Transverse colon (tissue), 4 donors: ENCODE measurements around the gene ALAD. TPM values are rescaled to one million over a fixed set of nuclear protein-coding genes. Genes with fewer than 3 reads are reported as not detected.

Experiments used
- DNase-seq: peaks from one replicate; pipeline ENCODE4 v3.0.0-alpha.2; 2019
- H3K27ac ChIP-seq, 4 donors: fragments of 200-600 bp; sonication (generic); 2 replicates each; pipeline ENCODE4 v1.5.1; 2016 to 2018; ENCODE audit warnings: inconsistent platforms in 4 of 4
- H3K27me3 ChIP-seq: fragments of 200-600 bp; sonication (generic); 2 replicates; pipeline ENCODE4 v1.5.1; 2017; ENCODE audit warnings: inconsistent platforms
- H3K36me3 ChIP-seq, 4 donors: fragments of 200-600 bp; sonication (generic); 2 replicates each; pipeline ENCODE4 v1.5.1; 2017 to 2019; ENCODE audit warnings: inconsistent platforms in 4 of 4
- H3K4me1 ChIP-seq, 4 donors: fragments of 200-600 bp; sonication (generic); 2 replicates each; pipeline ENCODE4 v1.5.1; 2017 to 2020; ENCODE audit warnings: inconsistent platforms in 4 of 4
- H3K4me3 ChIP-seq, 4 donors: fragments of 200-600 bp; sonication (generic); 1 replicate in 1 of 4; 2 replicates in 3 of 4; pipeline versions ENCODE4 v1.5.1 to v1.6.1; 2017 to 2019; ENCODE audit warnings: inconsistent platforms in 4 of 4
- H3K9me3 ChIP-seq, 2 donors: fragments of 200-600 bp; sonication (generic); 2 replicates each; pipeline ENCODE4 v1.5.1; 2017 to 2019; ENCODE audit warnings: inconsistent platforms in 2 of 2
- EP300 ChIP-seq: sonication (generic); formaldehyde crosslinking; IDR thresholded peaks from one replicate; pipeline ENCODE4 v1.6.1; 2017; ENCODE audit warnings: antibody characterized with exemption, low read depth
- POLR2A ChIP-seq: fragments of 450-650 bp; IDR thresholded peaks from one replicate; pipeline ENCODE4 v1.6.1; 2016; ENCODE audit warnings: antibody characterized with exemption, mild to moderate bottlenecking, moderate library complexity
- POLR2AphosphoS5 ChIP-seq, 3 donors: sonication (generic); formaldehyde crosslinking; IDR thresholded peaks; one replicate each; pipeline ENCODE4 v1.6.1; 2016; ENCODE audit warnings: antibody characterized with exemption in 3 of 3
- WGBS, 2 donors: methylation state at CpG; one replicate each; pipeline ENCODE4 v1.1.5; 2018; ENCODE audit warnings: low coverage in 1 of 2; 5-methylcytosine and 5-hydroxymethylcytosine counted together
- in situ Hi-C, 4 donors: fragments of 200-750 bp; cut with MboI; loops; one replicate each; pipeline versions ENCODE4 v1.15.0 to v1.15.1; 2017; ENCODE audit warnings: low sequenced_read_pairs in 3 of 4, low pct_ligation_motif_present in 1 of 4, low pct_unique_long_range_greater_than_20kb in 1 of 4
- intact Hi-C: fragments of 100-400 bp; cut with DNase I; formaldehyde crosslinking; loops from one replicate; pipeline ENCODE4 v1.15.1; 2023; ENCODE audit warnings: low total_unique reads
- total RNA-seq, 4 donors: library from RNA; depleted of rRNA; stranded (reverse); fragments of >200 nt; gene quantifications; one replicate each; pipeline ENCODE4 v1.1.0, GENCODE V29; 2016
- TF ChIP-seq, protein P1 (sequence below), 5 experiments: fragments of 200-600 bp in 3 of 5; fragments of 450-650 bp in 2 of 5; sonication (generic) in 3 of 5; IDR thresholded peaks; 1 replicate in 2 of 5; 2 replicates in 3 of 5; pipeline ENCODE4 v1.5.1; 2016 to 2017; ENCODE audit warnings: antibody characterized with exemption in 5 of 5, inconsistent platforms in 3 of 5, mild to moderate bottlenecking in 2 of 5, moderate library complexity in 1 of 5

Gene ALAD
- total RNA-seq, 4 donors from 2014 or later, result 18.5 to 107 (median 63.0) TPM

DNA sequence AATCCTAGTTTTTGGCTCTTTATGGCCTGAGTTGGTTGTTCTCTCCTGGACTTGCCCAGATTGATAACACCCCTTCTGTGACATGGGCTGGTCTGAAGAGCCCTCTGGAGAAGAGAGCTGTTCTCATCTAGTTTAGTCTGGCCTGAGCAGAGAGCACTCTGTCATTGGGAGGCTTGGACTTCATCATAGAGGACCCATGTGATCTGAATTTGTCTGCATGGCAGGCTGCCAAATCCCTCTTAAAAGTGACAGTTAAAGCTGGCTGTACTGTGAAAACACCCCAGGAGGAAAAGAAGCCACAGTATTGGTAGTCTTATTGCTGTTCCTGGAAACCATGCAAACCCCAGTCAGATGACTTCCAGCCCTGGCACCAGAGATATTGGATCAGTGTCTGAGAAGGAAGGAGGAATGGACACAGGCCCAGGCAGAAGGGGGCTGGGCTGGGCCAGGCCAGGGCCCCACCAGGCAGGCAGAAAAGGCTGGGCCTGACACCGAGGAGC lies 57.3 kb downstream of the ALAD start:
- TF ChIP-seq POLR2A, result no peak
- TF ChIP-seq EP300, result peak; percentile 69
- TF ChIP-seq POLR2AphosphoS5 (IDR thresholded peaks at IDR 0.05), result peak; percentile 54 to 78 (median 66)
- H3K9me3 ChIP-seq, result no peaks in the 10 kb centered on the region
- peaks cover 10 to 64% (median 35%) of the 10 kb centered on the region in 4 donors for H3K4me1 ChIP-seq
- DNase-seq, result peak; percentile 86
- 25% methylated on average over 1 of the region's 1 CpG; no CpG with 5 or more reads in 1 of the 2 donors for WGBS, 2 donors
- peak overlapping the region; percentile 77 to 85 (median 84) for H3K27ac ChIP-seq
- in situ Hi-C loops (no loop called here), intact Hi-C loops (loop anchor here (10.0 kb wide), 1 partner anchor 61 kb away; the partner anchor contains the start of gene ALAD)
- no peaks in the 10 kb centered on the region for H3K36me3 ChIP-seq
- H3K4me3 ChIP-seq, result no peak overlapping the region
- no peaks in the 10 kb centered on the region for H3K27me3 ChIP-seq

- peak; percentile 32 for DNase-seq
- H3K27me3 ChIP-seq, result no peaks in the 10 kb centered on the region
- no peaks in the 10 kb centered on the region for H3K36me3 ChIP-seq
- peaks cover 10 to 50% (median 27%) of the 10 kb centered on the region in 4 donors for H3K4me1 ChIP-seq
- in situ Hi-C loops, result no loop called here
- peak overlapping the region in 1 of 4 donors; percentile 10 for H3K27ac ChIP-seq
- H3K4me3 ChIP-seq, result no peak overlapping the region
- TF ChIP-seq POLR2AphosphoS5 (IDR thresholded peaks at IDR 0.05) (no peak), POLR2A (no peak), EP300 (no peak)
- TF ChIP-seq, protein P1, sequence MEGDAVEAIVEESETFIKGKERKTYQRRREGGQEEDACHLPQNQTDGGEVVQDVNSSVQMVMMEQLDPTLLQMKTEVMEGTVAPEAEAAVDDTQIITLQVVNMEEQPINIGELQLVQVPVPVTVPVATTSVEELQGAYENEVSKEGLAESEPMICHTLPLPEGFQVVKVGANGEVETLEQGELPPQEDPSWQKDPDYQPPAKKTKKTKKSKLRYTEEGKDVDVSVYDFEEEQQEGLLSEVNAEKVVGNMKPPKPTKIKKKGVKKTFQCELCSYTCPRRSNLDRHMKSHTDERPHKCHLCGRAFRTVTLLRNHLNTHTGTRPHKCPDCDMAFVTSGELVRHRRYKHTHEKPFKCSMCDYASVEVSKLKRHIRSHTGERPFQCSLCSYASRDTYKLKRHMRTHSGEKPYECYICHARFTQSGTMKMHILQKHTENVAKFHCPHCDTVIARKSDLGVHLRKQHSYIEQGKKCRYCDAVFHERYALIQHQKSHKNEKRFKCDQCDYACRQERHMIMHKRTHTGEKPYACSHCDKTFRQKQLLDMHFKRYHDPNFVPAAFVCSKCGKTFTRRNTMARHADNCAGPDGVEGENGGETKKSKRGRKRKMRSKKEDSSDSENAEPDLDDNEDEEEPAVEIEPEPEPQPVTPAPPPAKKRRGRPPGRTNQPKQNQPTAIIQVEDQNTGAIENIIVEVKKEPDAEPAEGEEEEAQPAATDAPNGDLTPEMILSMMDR (IDR thresholded peaks at IDR 0.05), result no peak
- 49% methylated on average over 9 of the region's 9 CpGs; no CpG with 5 or more reads in 1 of the 2 donors for WGBS, 2 donors
- no peaks in the 10 kb centered on the region for H3K9me3 ChIP-seq
- intact Hi-C loops, result loop anchor here (10.0 kb wide), 1 partner anchor 63 kb away; the partner anchor contains the start of gene ALAD
These were observed 59.2 kb downstream of the ALAD start for GRCh38 chr9:113341712-113342410.

GRCh38 chr9:113340011-113340699 lies 60.9 kb downstream of the ALAD start, which contains the start of gene WDR31:
TSS of gene WDR31 (minus strand) at chr9:113340275. CDS start at chr9:113332022, 8,253 bp downstream.
- Histone ChIP-seq H3K4me1 (peaks cover 10 to 34% (median 23%) of the 10 kb centered on the region in 4 donors), H3K4me3 (peak within 1 kb of the TSS; percentile 26 to 75 (median 67)), H3K36me3 (no peaks in the 10 kb centered on the region), H3K27me3 (no peaks in the 10 kb centered on the region), H3K27ac (peak within 1 kb of the TSS; percentile 74 to 87 (median 80)), H3K9me3 (no peaks in the 10 kb centered on the region)
- intact Hi-C loops, result loop anchor here (10.0 kb wide), 1 partner anchor 65 kb away; the partner anchor contains the start of gene ALAD
- in situ Hi-C loops, result no loop called here
- peak; percentile 89 for DNase-seq
- TF ChIP-seq POLR2A (peak; percentile 25), EP300 (no peak), POLR2AphosphoS5 (IDR thresholded peaks at IDR 0.05) (peak; percentile 63 to 81 (median 77))
- WGBS, 2 donors, result 1 to 5% methylated on average over 5 to 46 of the region's 46 CpGs

DNA sequence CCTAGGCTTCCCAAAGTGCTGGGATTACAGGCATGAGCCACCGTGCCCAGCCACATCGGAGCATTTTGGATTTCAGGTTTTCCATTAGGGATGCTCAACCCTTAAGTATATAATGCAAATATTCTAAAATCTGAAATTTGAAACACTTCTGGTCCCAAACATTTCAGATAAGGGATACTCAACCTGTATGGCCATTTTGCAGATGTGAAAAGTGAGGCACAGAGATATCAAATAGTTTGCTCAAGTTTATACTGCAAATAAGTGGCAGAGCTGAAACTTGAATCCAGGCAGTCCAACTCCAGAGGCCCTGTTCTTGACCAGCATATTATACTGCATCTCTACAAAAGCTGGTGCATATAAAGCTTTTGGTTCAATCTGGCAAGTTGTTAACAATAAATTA lies 63.4 kb downstream of the ALAD start:
- no peaks in the 10 kb centered on the region for H3K27me3 ChIP-seq
- H3K4me3 ChIP-seq, result no peak overlapping the region
- in situ Hi-C loops (no loop called here), intact Hi-C loops (no loop called here)
- no peak for TF ChIP-seq EP300
- TF ChIP-seq POLR2AphosphoS5 (IDR thresholded peaks at IDR 0.05), result no peak
- TF ChIP-seq, protein P1 (IDR thresholded peaks at IDR 0.05), result no peak
- no peak for TF ChIP-seq POLR2A
- H3K36me3 ChIP-seq, result no peaks in the 10 kb centered on the region
- WGBS, 2 donors, result 100% methylated on average over 2 of the region's 2 CpGs; no CpG with 5 or more reads in 1 of the 2 donors
- H3K9me3 ChIP-seq, result no peaks in the 10 kb centered on the region
- H3K4me1 ChIP-seq, result peaks cover 6 to 18% (median 12%) of the 10 kb centered on the region in 4 donors
- H3K27ac ChIP-seq, result no peak overlapping the region
- no peak for DNase-seq

Other genes starting within 250 kb of the ALAD start
- 10 to 100 TPM; 21.4 to 33.8 (median 23.3) TPM for gene FKBP15, start 180.0 kb downstream of the ALAD start, total RNA-seq
- gene SLC31A1, start 179.7 kb downstream of the ALAD start, total RNA-seq, result 10 to 100 TPM in 2 of 4 donors, 1 to 10 TPM in 2; 5.8 to 36.2 (median 15.4) TPM
- 10 to 100 TPM; 15.7 to 43.8 (median 30.8) TPM for gene CDC26, start 125.7 kb downstream of the ALAD start, total RNA-seq
- gene PRPF4, start 125.6 kb downstream of the ALAD start, total RNA-seq, result 10 to 100 TPM in 2 of 4 donors, 1 to 10 TPM in 2; 5.0 to 13.7 (median 9.6) TPM
- gene RNF183, start 97.9 kb downstream of the ALAD start, total RNA-seq, result under 1 TPM in 2 of 4 donors, not detected in 2; 0.14 to 0.95 TPM
- gene WDR31, start 61.0 kb downstream of the ALAD start, total RNA-seq, result 1 to 10 TPM in 3 of 4 donors, under 1 TPM in 1; 0.60 to 3.0 (median 1.6) TPM
- 10 to 100 TPM in 3 of 4 donors, 1 to 10 TPM in 1; 9.0 to 36.8 (median 26.8) TPM for gene BSPRY, start 51.7 kb downstream of the ALAD start, total RNA-seq
- gene HDHD3, start 24.3 kb downstream of the ALAD start, total RNA-seq, result 100 to 1,000 TPM; 156 to 269 (median 237) TPM
- gene POLE3, start 9.4 kb upstream of the ALAD start, total RNA-seq, result 10 to 100 TPM in 3 of 4 donors, 1 to 10 TPM in 1; 4.2 to 58.7 (median 24.4) TPM
- under 1 TPM in 1 of 4 donors, not detected in 3; 0.75 TPM for gene C9orf43, start 9.5 kb upstream of the ALAD start, total RNA-seq
- gene RGS3, start 62.4 kb upstream of the ALAD start, total RNA-seq, result 100 to 1,000 TPM in 1 of 4 donors, 10 to 100 TPM in 3; 62.7 to 150 (median 80.9) TPM